IMR-90 (cell line): ENCODE data around the gene ZNF341. TPM values are rescaled to one million over a fixed set of nuclear protein-coding genes. Genes with fewer than 3 reads are reported as not detected.

Experiments used
- ATAC-seq: fragments of 200-7000 bp; cut with Tn5 transposase; 2 replicates; pipeline ENCODE4 v1.9.1; 2020; ENCODE audit warnings: low read depth, mild to moderate bottlenecking, moderate library complexity
- BruUV-seq: library from RNA; stranded (reverse); fragments of 400-500 nt; replicated peaks from 2 replicates; lab custom pipeline; 2021; lab: Mats Ljungman, UMichigan
- CTCF ChIA-PET: fragments of 300-600 bp; formaldehyde crosslinking; extraction: SDS; loops from one replicate; lab custom pipeline; 2021; ENCODE audit warnings: antibody characterized with exemption; lab: Yijun Ruan, JAX
- POLR2A ChIA-PET: fragments of 300-600 bp; sonication (Branson Sonifier 250); formaldehyde crosslinking; loops from one replicate; lab custom pipeline; 2022; ENCODE audit warnings: antibody characterized with exemption; ENCODE audit not compliant: unreplicated experiment; lab: Charles Lee
- DNase-seq: peaks from one replicate; pipeline ENCODE4 v3.0.0; 2013
- H2AFZ ChIP-seq: replicated peaks from 2 replicates; pipeline ENCODE3; 2013; ENCODE audit warnings: low read length, mild to moderate bottlenecking; ENCODE audit not compliant: poor library complexity
- H2AK5ac ChIP-seq: 2 replicates; pipeline ENCODE4 v1.6.1; 2013; ENCODE audit warnings: low read depth, low read length, inconsistent platforms
- H2AK9ac ChIP-seq: replicated peaks from 2 replicates; pipeline ENCODE3; 2013; ENCODE audit warnings: mild to moderate bottlenecking, low read depth, low read length, moderate library complexity; ENCODE audit not compliant: poor library complexity
- H2BK120ac ChIP-seq: 2 replicates; pipeline ENCODE4 v1.6.1; 2013; ENCODE audit warnings: low read depth, low read length, inconsistent platforms
- H2BK15ac ChIP-seq: 3 replicates; pipeline ENCODE4 v1.6.1; 2013; ENCODE audit warnings: low read depth, low read length, inconsistent platforms
- H2BK20ac ChIP-seq: 2 replicates; pipeline ENCODE4 v1.6.1; 2013; ENCODE audit warnings: low read depth, mild to moderate bottlenecking, inconsistent platforms, low read length, moderate library complexity
- H2BK5ac ChIP-seq: 2 replicates; pipeline ENCODE4 v1.6.1; 2013; ENCODE audit warnings: mild to moderate bottlenecking, low read depth, low read length, inconsistent platforms; ENCODE audit not compliant: poor library complexity, severe bottlenecking
- H3K14ac ChIP-seq: replicated peaks from 2 replicates; pipeline ENCODE4 v1.6.1; 2013; ENCODE audit warnings: low read depth, low read length, inconsistent platforms
- H3K18ac ChIP-seq: 2 replicates; pipeline ENCODE4 v1.6.1; 2013; ENCODE audit warnings: low read depth, low read length, control low read depth
- H3K23ac ChIP-seq: 2 replicates; pipeline ENCODE4 v1.6.1; 2013; ENCODE audit warnings: low read depth, low read length, inconsistent platforms
- H3K27ac ChIP-seq: 2 replicates; pipeline ENCODE4 v1.5.1; 2013; ENCODE audit warnings: mild to moderate bottlenecking, control low read depth, low read length; ENCODE audit not compliant: insufficient read depth
- H3K27me3 ChIP-seq: 2 replicates; pipeline ENCODE4 v1.6.1; 2013; ENCODE audit warnings: low read length; ENCODE audit not compliant: control insufficient read depth, insufficient read depth
- H3K36me3 ChIP-seq: 2 replicates; pipeline ENCODE4 v1.6.1; 2013; ENCODE audit warnings: low read length, mixed read lengths; ENCODE audit not compliant: control insufficient read depth, insufficient read depth
- H3K4ac ChIP-seq: 2 replicates; pipeline ENCODE4 v1.6.1; 2013; ENCODE audit warnings: low read depth, low read length, inconsistent platforms
- H3K4me1 ChIP-seq: 2 replicates; pipeline ENCODE4 v1.6.1; 2013; ENCODE audit warnings: low read length, mixed read lengths; ENCODE audit not compliant: control insufficient read depth, insufficient read depth
- H3K4me2 ChIP-seq: 2 replicates; pipeline ENCODE4 v1.6.1; 2013; ENCODE audit warnings: low read depth, mild to moderate bottlenecking, control low read depth, low read length, moderate library complexity
- H3K4me3 ChIP-seq: 2 replicates; pipeline ENCODE4 v1.5.1; 2013; ENCODE audit warnings: low read depth, mild to moderate bottlenecking, control low read depth, low read length, moderate library complexity; ENCODE audit not compliant: insufficient read depth
- H3K56ac ChIP-seq: 2 replicates; pipeline ENCODE4 v1.6.1; 2013; ENCODE audit warnings: low read length, inconsistent platforms; ENCODE audit not compliant: insufficient read depth; ENCODE audit errors: extremely low read depth
- H3K79me1 ChIP-seq, 2 experiments: 2 replicates each; pipeline ENCODE4 v1.6.1; 2013; ENCODE audit warnings: low read length in 2 of 2, inconsistent platforms in 1 of 2, low read depth in 1 of 2
- H3K9ac ChIP-seq: 2 replicates; pipeline ENCODE4 v1.6.1; 2013; ENCODE audit warnings: low read depth, low read length, control low read depth
- H3K9me1 ChIP-seq: 2 replicates; pipeline ENCODE4 v1.6.1; 2013; ENCODE audit warnings: low read length, inconsistent platforms; ENCODE audit not compliant: insufficient read depth
- H3K9me3 ChIP-seq: 2 replicates; pipeline ENCODE4 v1.6.1; 2013; ENCODE audit warnings: low read length; ENCODE audit not compliant: control insufficient read depth, insufficient read depth
- H4K20me1 ChIP-seq: 2 replicates; pipeline ENCODE4 v1.6.1; 2013; ENCODE audit warnings: low read length, inconsistent platforms; ENCODE audit not compliant: insufficient read depth
- H4K5ac ChIP-seq: 2 replicates; pipeline ENCODE4 v1.6.1; 2013; ENCODE audit warnings: mild to moderate bottlenecking, low read depth, low read length, control low read depth
- H4K8ac ChIP-seq, 2 experiments: 2 replicates each; pipeline ENCODE4 v1.6.1; 2013; ENCODE audit warnings: low read depth in 2 of 2, low read length in 2 of 2, control low read depth in 1 of 2, inconsistent platforms in 1 of 2
- H4K91ac ChIP-seq: 2 replicates; pipeline ENCODE4 v1.6.1; 2013; ENCODE audit warnings: low read depth, low read length, inconsistent platforms; ENCODE audit not compliant: insufficient read depth
- ELK1 ChIP-seq: fragments of 150-350 bp; IDR thresholded peaks from 2 replicates; pipeline ENCODE4 v1.6.1; 2016; ENCODE audit warnings: low read depth, mild to moderate bottlenecking, low read length, moderate library complexity, borderline replicate concordance
- whole genome bisulfite sequencing, 2 experiments: methylation state at CpG; one replicate each; pipeline versions ENCODE4 v1.1.5 to v1.1.7; 2013; ENCODE audit warnings: missing lambda C conversion rate in 2 of 2; ENCODE audit not compliant: insufficient read length in 1 of 2; ENCODE audit errors: extremely low coverage in 2 of 2; 5-methylcytosine and 5-hydroxymethylcytosine counted together
- dilution Hi-C: fragments of 300-500 bp; cut with HindIII; formaldehyde crosslinking; loops from one replicate; pipeline ENCODE4 v1.14.3; 2018; ENCODE audit warnings: low sequenced_read_pairs; ENCODE audit not compliant: unreplicated experiment
- in situ Hi-C: fragments of 300-500 bp; cut with MboI; formaldehyde crosslinking; loops from 3 replicates; pipeline ENCODE4 v1.14.3; 2019; ENCODE audit warnings: low sequenced_read_pairs, inconsistent platforms, mixed read lengths
- intact Hi-C: fragments of 100-400 bp; cut with micrococcal nuclease; formaldehyde crosslinking; loops from 2 replicates; pipeline ENCODE4 v1.10.0; 2022
- polyA plus RNA-seq, 3 experiments: library from polyadenylated mRNA; depleted of rRNA; stranded (reverse); fragments of >200 nt; gene quantifications; 2 replicates each; pipeline ENCODE4 v1.2.3, GENCODE V29; 2012; ENCODE audit warnings: low replicate concordance in 1 of 3
- total RNA-seq: library from RNA; depleted of rRNA; stranded (reverse); fragments of >200 nt; gene quantifications from 2 replicates; pipeline ENCODE4 v1.2.3, GENCODE V29; 2012

The ZNF341 gene
- total and polyA plus RNA-seq, 2 of the 4 experiments (the other 2 are of a cell fraction), result 1.1 to 3.4 TPM

- Histone ChIP-seq H4K91ac (no peak overlapping the region), H2BK20ac (no peak overlapping the region), H2AFZ (no peak overlapping the region), H2BK120ac (no peak overlapping the region), H3K9ac (no peak overlapping the region), H2AK5ac (no peak overlapping the region), H4K5ac (no peak overlapping the region), H3K18ac (no peak overlapping the region), H3K56ac (no peak overlapping the region), H3K14ac (no peak overlapping the region), H3K36me3 (peaks cover 1% of the 10 kb centered on the region; the same call in 1 of the 2 replicates), H3K23ac (no peak overlapping the region), H3K27me3 (no peaks in the 10 kb centered on the region), H3K4me2 (no peak overlapping the region), H4K20me1 (no peaks in the 10 kb centered on the region), H2BK15ac (no peak overlapping the region), H2AK9ac (no peak overlapping the region), H3K79me1 (peaks cover 18 to 41% of the 10 kb centered on the region in 2 experiments), H3K4me1 (peaks cover 16% of the 10 kb centered on the region), H4K8ac (no peak overlapping the region), H3K9me1 (peaks cover 5% of the 10 kb centered on the region; the same call in 1 of the 2 replicates), H3K4me3 (no peak overlapping the region), H2BK5ac (no peak overlapping the region), H3K4ac (no peak overlapping the region), H3K27ac (no peak overlapping the region), H3K9me3 (peaks cover 9% of the 10 kb centered on the region)
- intact Hi-C loops, result no loop called here
- CTCF ChIA-PET, result no interaction called here
- DNase-seq, result no peak
- in situ Hi-C loops, result no loop called here
- TF ChIP-seq ELK1, result no peak
- WGBS, 2 experiments, result no CpG with 5 or more reads among the region's 3 CpGs
- no peak for ATAC-seq
- dilution Hi-C loops, result no loop called here
- no TSS peak for BruUV-seq
- POLR2A ChIA-PET, result no interaction called here
Observed at GRCh38 chr20:33736962-33737361, 5.2 kb downstream of the ZNF341 start.
